Endothelial cell of umbilical vein (primary cell): ENCODE measurements around the gene PLAC1. TPM values are rescaled to one million over a fixed set of nuclear protein-coding genes. Genes with fewer than 3 reads are reported as not detected.

ENCODE experiments used
- BruUV-seq: library from RNA; stranded (reverse); fragments of 400-500 nt; replicated peaks from 2 replicates; lab custom pipeline; 2021; lab: Mats Ljungman, UMichigan
- CTCF ChIA-PET: fragments of 300-600, 350-600 bp; sonication (Branson Sonifier 250); formaldehyde crosslinking; loops from one replicate; lab custom pipeline; 2021; ENCODE audit warnings: antibody characterized with exemption, inconsistent platforms; lab: Charles Lee
- POLR2A ChIA-PET: fragments of 300-600, 350-600 bp; sonication (Branson Sonifier 250); formaldehyde crosslinking; loops from one replicate; lab custom pipeline; 2021; ENCODE audit warnings: antibody characterized with exemption, inconsistent platforms; lab: Charles Lee
- DNase-seq: peaks from one replicate; pipeline ENCODE4 v3.0.0-alpha.2; 2011; ENCODE audit warnings: low read depth, low spot score
- FAIRE-seq: peaks from 2 replicates; lab custom pipeline; 2011; peaks lifted over from hg19 to GRCh38; lab: Jason Lieb, UNC
- H2AFZ ChIP-seq: 2 replicates; pipeline ENCODE4 v1.6.0; 2012; ENCODE audit warnings: low read depth, low read length, control low read depth, inconsistent platforms
- H3K27ac ChIP-seq: 2 replicates; pipeline ENCODE4 v1.5.1; 2011; ENCODE audit warnings: low read depth, mild to moderate bottlenecking, control low read depth, low read length, moderate library complexity; ENCODE audit not compliant: insufficient read depth
- H3K27me3 ChIP-seq, 2 experiments: 2 replicates each; pipeline versions ENCODE4 v1.6.0 to v1.6.1; 2011; ENCODE audit warnings: low read length in 2 of 2, mixed read lengths in 1 of 2; ENCODE audit not compliant: control insufficient read depth in 2 of 2, insufficient read depth in 2 of 2
- H3K36me3 ChIP-seq, 2 experiments: 2 replicates in 1 of 2; 3 replicates in 1 of 2; pipeline ENCODE4 v1.5.1; 2011; ENCODE audit warnings: low read length in 2 of 2, mild to moderate bottlenecking in 1 of 2, moderate library complexity in 1 of 2; ENCODE audit not compliant: control insufficient read depth in 2 of 2, insufficient read depth in 2 of 2; ENCODE audit errors: extremely low read depth in 1 of 2
- H3K4me1 ChIP-seq: 3 replicates; pipeline ENCODE4 v1.5.1; 2011; ENCODE audit warnings: mild to moderate bottlenecking, low read length; ENCODE audit not compliant: control insufficient read depth, insufficient read depth; ENCODE audit errors: extremely low read depth
- H3K4me2 ChIP-seq: 2 replicates; pipeline ENCODE4 v1.6.1; 2011; ENCODE audit warnings: low read length, control low read depth, mixed read lengths; ENCODE audit not compliant: insufficient read depth
- H3K4me3 ChIP-seq, 3 experiments: fragments of 200-600 bp in 1 of 3; sonication (generic), shearing (Covaris generic) in 1 of 3; replicated peaks in 1 of 3; 2 replicates each; pipeline ENCODE4 v1.5.1; 2011 to 2016; ENCODE audit warnings: control low read depth in 3 of 3, low read length in 3 of 3, mild to moderate bottlenecking in 2 of 3, inconsistent platforms in 1 of 3, low read depth in 1 of 3, moderate library complexity in 1 of 3; ENCODE audit not compliant: insufficient read depth in 1 of 3
- H3K79me2 ChIP-seq: 2 replicates; pipeline ENCODE4 v1.6.0; 2012; ENCODE audit warnings: low read length, inconsistent platforms; ENCODE audit not compliant: control insufficient read depth, insufficient read depth
- H3K9ac ChIP-seq: replicated peaks from 2 replicates; pipeline ENCODE3; 2011; ENCODE audit warnings: low read length, control low read depth; ENCODE audit not compliant: insufficient read depth; ENCODE audit errors: extremely low read depth
- H3K9me1 ChIP-seq: replicated peaks from 3 replicates; pipeline ENCODE4 v1.6.0; 2011; ENCODE audit warnings: mild to moderate bottlenecking, low read length; ENCODE audit not compliant: control insufficient read depth, insufficient read depth; ENCODE audit errors: extremely low read depth
- H3K9me3 ChIP-seq: replicated peaks from 2 replicates; pipeline ENCODE4 v1.5.1; 2012; ENCODE audit warnings: low read length, inconsistent platforms; ENCODE audit not compliant: control insufficient read depth, insufficient read depth
- H4K20me1 ChIP-seq: replicated peaks from 2 replicates; pipeline ENCODE3; 2011; ENCODE audit warnings: mild to moderate bottlenecking, low read length; ENCODE audit not compliant: control insufficient read depth, insufficient read depth; ENCODE audit errors: extremely low read depth
- EZH2 ChIP-seq: IDR thresholded peaks from 2 replicates; pipeline ENCODE4 v1.6.1; 2012; ENCODE audit warnings: borderline replicate concordance, low read depth, mild to moderate bottlenecking, moderate library complexity, low read length, inconsistent platforms; ENCODE audit not compliant: severe bottlenecking
- FOS ChIP-seq: IDR thresholded peaks from 2 replicates; pipeline ENCODE4 v1.6.1; 2011; ENCODE audit warnings: mild to moderate bottlenecking, low read length, moderate library complexity, borderline replicate concordance; ENCODE audit not compliant: insufficient read depth
- GATA2 ChIP-seq: IDR thresholded peaks from 2 replicates; pipeline ENCODE4 v1.7.0; 2011; ENCODE audit warnings: low read depth, mild to moderate bottlenecking, moderate library complexity, mixed read lengths, low read length; ENCODE audit not compliant: insufficient read length, insufficient read depth
- JUN ChIP-seq: IDR thresholded peaks from 2 replicates; pipeline ENCODE4 v1.6.1; 2011; ENCODE audit warnings: borderline replicate concordance, low read depth; ENCODE audit not compliant: insufficient read length, insufficient read depth
- MYC ChIP-seq: IDR thresholded peaks from one replicate; pipeline ENCODE4 v1.6.1; 2011; ENCODE audit warnings: mild to moderate bottlenecking, low read depth, low read length
- POLR2A ChIP-seq: IDR thresholded peaks from 2 replicates; pipeline ENCODE4 v1.6.1; 2012; ENCODE audit warnings: low read depth, mild to moderate bottlenecking, control low read depth, low read length
- POLR2AphosphoS5 ChIP-seq: IDR thresholded peaks from 2 replicates; pipeline ENCODE4 v1.6.1; 2012; ENCODE audit warnings: low read depth, mild to moderate bottlenecking, control low read depth, low read length, moderate library complexity; ENCODE audit not compliant: insufficient read depth
- dilution Hi-C: fragments of 300-500 bp; cut with MboI; formaldehyde crosslinking; loops from one replicate; pipeline ENCODE4 v1.15.0; 2019; ENCODE audit warnings: low sequenced_read_pairs; ENCODE audit not compliant: extremely low pct_ligation_motif_present
- intact Hi-C: fragments of 100-400 bp; cut with micrococcal nuclease; formaldehyde crosslinking; loops from one replicate; pipeline ENCODE4 v1.10.0; 2022
- polyA plus RNA-seq, 4 experiments: library from polyadenylated mRNA; depleted of rRNA in 3 of 4; stranded (reverse) in 3 of 4; unstranded in 1 of 4; fragments of >200 nt; gene quantifications; 2 replicates each; pipeline versions ENCODE4 v1.2.1 to v1.2.3, GENCODE V29; 2011 to 2012; ENCODE audit warnings: missing spikeins in 1 of 4
- total RNA-seq: library from RNA; stranded (reverse); gene quantifications from 2 replicates; pipeline ENCODE4 v1.2.3, GENCODE V29; 2021
- TF ChIP-seq, protein P1 (sequence below): IDR thresholded peaks from 2 replicates; pipeline ENCODE4 v1.6.1; 2011; ENCODE audit not compliant: insufficient read depth, insufficient read length
- TF ChIP-seq, protein P2 (sequence below), 2 donors: IDR thresholded peaks; 1 replicate in 1 of 2; 2 replicates in 1 of 2; pipeline ENCODE4 v1.5.1; 2011; ENCODE audit warnings: low read length in 2 of 2, mild to moderate bottlenecking in 2 of 2, moderate library complexity in 2 of 2, control low read depth in 1 of 2, inconsistent platforms in 1 of 2, low read depth in 1 of 2; ENCODE audit not compliant: insufficient read depth in 1 of 2; ENCODE audit errors: extremely low read depth in 1 of 2

Gene PLAC1
- total and polyA plus RNA-seq, 2 donors (not counting 3 experiments of a cell fraction or from before 2014, with no cell fraction given), result 0.58 to 2.4 TPM

DNA sequence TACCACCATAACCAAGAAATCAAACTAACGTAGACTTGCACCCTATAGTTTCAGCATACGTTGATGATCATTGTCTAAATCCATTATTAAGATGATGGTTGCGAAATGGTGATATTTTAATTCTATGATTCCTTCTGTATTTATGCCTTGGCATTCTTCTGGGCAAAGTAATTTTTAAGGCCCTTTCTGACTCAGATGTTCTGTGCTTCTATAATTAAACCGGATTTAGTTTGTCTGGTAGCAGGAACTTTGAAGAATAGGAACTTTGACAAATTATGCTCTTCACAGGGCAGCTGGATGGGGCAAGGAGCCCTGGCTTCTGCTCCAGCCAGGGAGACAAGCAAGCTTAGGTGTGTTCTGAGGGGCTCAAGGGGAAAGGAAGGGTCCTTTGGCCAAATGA lies 23.8 kb upstream of the PLAC1 start:
- Histone ChIP-seq H3K9me1 (no peaks in the 10 kb centered on the region), H3K27ac (no peak overlapping the region), H3K4me1 (peaks cover 7% of the 10 kb centered on the region), H4K20me1 (no peaks in the 10 kb centered on the region), H3K79me2 (no peaks in the 10 kb centered on the region), H3K36me3 (no peaks in the 10 kb centered on the region), H3K9ac (no peak overlapping the region), H3K4me3 (no peak overlapping the region), H2AFZ (no peak overlapping the region), H3K27me3 (no peaks in the 10 kb centered on the region), H3K4me2 (no peak overlapping the region), H3K9me3 (no peaks in the 10 kb centered on the region)
- DNase-seq, result no peak
- intact Hi-C loops (no loop called here), dilution Hi-C loops (no loop called here)
- no peak for FAIRE-seq
- POLR2A ChIA-PET, result no interaction called here
- CTCF ChIA-PET, result no interaction called here
- no TSS peak for BruUV-seq
- no peak for TF ChIP-seq POLR2A
- TF ChIP-seq MYC, result no peak
- TF ChIP-seq, protein P1, sequence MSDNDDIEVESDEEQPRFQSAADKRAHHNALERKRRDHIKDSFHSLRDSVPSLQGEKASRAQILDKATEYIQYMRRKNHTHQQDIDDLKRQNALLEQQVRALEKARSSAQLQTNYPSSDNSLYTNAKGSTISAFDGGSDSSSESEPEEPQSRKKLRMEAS, result no peak
- no peak for TF ChIP-seq EZH2
- TF ChIP-seq, protein P2, sequence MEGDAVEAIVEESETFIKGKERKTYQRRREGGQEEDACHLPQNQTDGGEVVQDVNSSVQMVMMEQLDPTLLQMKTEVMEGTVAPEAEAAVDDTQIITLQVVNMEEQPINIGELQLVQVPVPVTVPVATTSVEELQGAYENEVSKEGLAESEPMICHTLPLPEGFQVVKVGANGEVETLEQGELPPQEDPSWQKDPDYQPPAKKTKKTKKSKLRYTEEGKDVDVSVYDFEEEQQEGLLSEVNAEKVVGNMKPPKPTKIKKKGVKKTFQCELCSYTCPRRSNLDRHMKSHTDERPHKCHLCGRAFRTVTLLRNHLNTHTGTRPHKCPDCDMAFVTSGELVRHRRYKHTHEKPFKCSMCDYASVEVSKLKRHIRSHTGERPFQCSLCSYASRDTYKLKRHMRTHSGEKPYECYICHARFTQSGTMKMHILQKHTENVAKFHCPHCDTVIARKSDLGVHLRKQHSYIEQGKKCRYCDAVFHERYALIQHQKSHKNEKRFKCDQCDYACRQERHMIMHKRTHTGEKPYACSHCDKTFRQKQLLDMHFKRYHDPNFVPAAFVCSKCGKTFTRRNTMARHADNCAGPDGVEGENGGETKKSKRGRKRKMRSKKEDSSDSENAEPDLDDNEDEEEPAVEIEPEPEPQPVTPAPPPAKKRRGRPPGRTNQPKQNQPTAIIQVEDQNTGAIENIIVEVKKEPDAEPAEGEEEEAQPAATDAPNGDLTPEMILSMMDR (IDR thresholded peaks at IDR 0.05; ENCODE audit: extremely low read depth in 1 of 2, insufficient read depth in 1 of 2, low read depth in 1 of 2, low read length in 2 of 2), result no peak

DNA sequence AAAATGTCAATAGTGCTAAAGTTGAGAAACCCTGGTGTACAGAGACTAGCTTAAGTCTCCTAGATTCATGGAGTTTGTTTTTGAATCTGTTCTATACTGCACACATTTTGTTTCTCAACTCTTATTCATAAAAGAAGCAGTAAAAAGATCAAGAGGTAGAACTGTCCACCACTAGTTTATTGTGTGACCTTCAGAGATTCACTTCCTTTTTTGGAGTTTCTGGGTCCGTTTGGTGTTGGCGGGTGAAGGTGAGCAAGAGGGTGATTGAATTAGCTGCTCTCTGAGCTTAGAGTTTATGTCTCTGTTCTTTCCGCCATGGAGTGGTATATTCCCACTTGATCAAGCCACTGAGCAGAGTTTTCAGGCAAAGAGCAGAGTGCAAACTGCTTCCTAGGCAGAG lies 21.4 kb upstream of the PLAC1 start:
- ChIA-PET CTCF (interaction anchor here (0.5 kb wide), 1 partner anchor 287 kb away, joined by 4 read pairs; no protein-coding TSS in a partner anchor), POLR2A (no interaction called here)
- Histone ChIP-seq H3K9me3 (no peaks in the 10 kb centered on the region), H3K9me1 (no peaks in the 10 kb centered on the region), H3K27me3 (no peaks in the 10 kb centered on the region), H2AFZ (no peak overlapping the region), H3K4me1 (peaks cover 11% of the 10 kb centered on the region), H3K36me3 (no peaks in the 10 kb centered on the region), H3K79me2 (no peaks in the 10 kb centered on the region), H3K27ac (no peak overlapping the region), H3K4me2 (no peak overlapping the region), H4K20me1 (no peaks in the 10 kb centered on the region), H3K4me3 (no peak overlapping the region), H3K9ac (no peak overlapping the region)
- TF ChIP-seq GATA2, result no peak
- TF ChIP-seq POLR2A, result no peak
- TF ChIP-seq, protein P1, result no peak
- no peak for TF ChIP-seq JUN
- no peak for TF ChIP-seq MYC
- no peak for TF ChIP-seq POLR2AphosphoS5
- TF ChIP-seq FOS, result no peak
- TF ChIP-seq EZH2, result no peak
- TF ChIP-seq, protein P2 (IDR thresholded peaks at IDR 0.05; ENCODE audit: extremely low read depth in 1 of 2, insufficient read depth in 1 of 2, low read depth in 1 of 2, low read length in 2 of 2), result no peak
- DNase-seq, result no peak
- dilution Hi-C loops, result no loop called here
- BruUV-seq, result no TSS peak
- intact Hi-C loops, result no loop called here
- no peak for FAIRE-seq
